NCI-H187 treated with DMSO at 0.1 percent for 48 hours (cell line): ENCODE measurements around the gene C10orf90.

Experiments
- DNase-seq: peaks from one replicate; lab custom pipeline; 2025; lab: John Stamatoyannopoulos, UW

Gene C10orf90

GRCh38 chr10:126459878-126460481, 210.5 kb downstream of the C10orf90 start:
- no peak for DNase-seq

GRCh38 chr10:126459032-126459831, 211.3 kb downstream of the C10orf90 start:
- no peak for DNase-seq

GRCh38 chr10:126458466-126458865, 212.0 kb downstream of the C10orf90 start:
- no peak for DNase-seq

- DNase-seq: no peak
Measured at GRCh38 chr10:126456632-126457031, 213.9 kb downstream of the C10orf90 start.

GRCh38 chr10:126455766-126456405, 214.6 kb downstream of the C10orf90 start:
- DNase-seq: no peak

GRCh38 chr10:126455036-126455765, 215.3 kb downstream of the C10orf90 start:
- no peak for DNase-seq

GRCh38 chr10:126454045-126454751, 216.3 kb downstream of the C10orf90 start:
- DNase-seq: no peak

GRCh38 chr10:126452245-126452644, 218.2 kb downstream of the C10orf90 start:
- DNase-seq: no peak

GRCh38 chr10:126448091-126448490, 222.4 kb downstream of the C10orf90 start:
- no peak for DNase-seq

- DNase-seq: no peak
Measured at GRCh38 chr10:126439942-126440341, 230.6 kb downstream of the C10orf90 start.

GRCh38 chr10:126438407-126438783, 232.1 kb downstream of the C10orf90 start:
- no peak for DNase-seq

GRCh38 chr10:126437635-126438406, 232.7 kb downstream of the C10orf90 start:
- DNase-seq: no peak

- DNase-seq: no peak
Measured at GRCh38 chr10:126434235-126434634, 236.3 kb downstream of the C10orf90 start.

- DNase-seq: no peak
Measured at GRCh38 chr10:126433351-126433750, 237.1 kb downstream of the C10orf90 start.

GRCh38 chr10:126432507-126432906, 238.0 kb downstream of the C10orf90 start:
- no peak for DNase-seq

- DNase-seq: no peak
Measured at GRCh38 chr10:126431816-126432215, 238.7 kb downstream of the C10orf90 start.

- DNase-seq: no peak
Measured at GRCh38 chr10:126430512-126430911, 240.0 kb downstream of the C10orf90 start.

GRCh38 chr10:126429275-126429674, 241.2 kb downstream of the C10orf90 start:
- DNase-seq: no peak

- DNase-seq: no peak
Measured at GRCh38 chr10:126425489-126426065, 244.9 kb downstream of the C10orf90 start.

GRCh38 chr10:126425032-126425431, 245.5 kb downstream of the C10orf90 start:
- no peak for DNase-seq
